MM.1S (cell line): ENCODE measurements around the gene LRMDA.

ENCODE experiments used
- DNase-seq: peaks from one replicate; pipeline ENCODE4 v3.0.0-alpha.2; 2015
- H2AFZ ChIP-seq: fragments of 300-600 bp; sonication (generic); 2 replicates; pipeline ENCODE4 v1.6.0; 2016; ENCODE audit warnings: antibody characterized with exemption, low read length
- H3F3A ChIP-seq: fragments of 300-600 bp; sonication (generic); 2 replicates; pipeline ENCODE4 v1.6.1; 2016; ENCODE audit warnings: mild to moderate bottlenecking, antibody characterized with exemption, low read length, moderate library complexity, mixed read lengths; ENCODE audit not compliant: insufficient read depth
- H3K27ac ChIP-seq: fragments of 300-600 bp; sonication (generic); 2 replicates; pipeline ENCODE4 v1.5.1; 2016; ENCODE audit warnings: mild to moderate bottlenecking, low read length
- H3K27me3 ChIP-seq: fragments of 300-600 bp; sonication (generic); replicated peaks from 2 replicates; pipeline ENCODE4 v1.6.0; 2016; ENCODE audit warnings: low read length; ENCODE audit not compliant: insufficient read depth
- H3K36me3 ChIP-seq: fragments of 300-600 bp; sonication (generic); replicated peaks from 2 replicates; pipeline ENCODE4 v1.6.1; 2016; ENCODE audit warnings: mild to moderate bottlenecking, low read length, mixed read lengths; ENCODE audit not compliant: insufficient read depth
- H3K4me1 ChIP-seq: fragments of 300-600 bp; sonication (generic); 2 replicates; pipeline ENCODE4 v1.6.1; 2016; ENCODE audit warnings: low read length, mixed read lengths
- H3K4me2 ChIP-seq: fragments of 300-600 bp; sonication (generic); 2 replicates; pipeline ENCODE4 v1.6.0; 2016; ENCODE audit warnings: low read depth, low read length
- H3K4me3 ChIP-seq: fragments of 300-600 bp; sonication (generic); 2 replicates; pipeline ENCODE4 v1.5.1; 2016; ENCODE audit warnings: low read length, mixed read lengths
- H3K79me2 ChIP-seq: fragments of 300-600 bp; sonication (generic); 2 replicates; pipeline ENCODE4 v1.6.1; 2016; ENCODE audit warnings: mixed run types, low read length, mixed read lengths
- H3K9ac ChIP-seq: fragments of 300-600 bp; sonication (generic); 2 replicates; pipeline ENCODE4 v1.6.1; 2016; ENCODE audit warnings: low read length, mixed read lengths
- H3K9me2 ChIP-seq: fragments of 300-600 bp; sonication (generic); replicated peaks from 2 replicates; pipeline ENCODE4 v1.6.1; 2016; ENCODE audit warnings: mild to moderate bottlenecking, low read length, mixed read lengths; ENCODE audit not compliant: insufficient read depth
- H3K9me3 ChIP-seq: fragments of 300-600 bp; sonication (generic); replicated peaks from 2 replicates; pipeline ENCODE4 v1.6.1; 2016; ENCODE audit warnings: mild to moderate bottlenecking, low read length, mixed read lengths; ENCODE audit not compliant: insufficient read depth
- H4K20me1 ChIP-seq: fragments of 300-600 bp; sonication (generic); 2 replicates; pipeline ENCODE4 v1.6.1; 2016; ENCODE audit warnings: mild to moderate bottlenecking, low read length, moderate library complexity, mixed read lengths; ENCODE audit not compliant: insufficient read depth
- EZH2 ChIP-seq: fragments of 300-600 bp; sonication (generic); optimal IDR thresholded peaks from 2 replicates; pipeline ENCODE3; 2017; ENCODE audit warnings: low read depth, mild to moderate bottlenecking, antibody characterized with exemption, low read length, mixed read lengths
- EZH2phosphoT487 ChIP-seq: fragments of 300-600 bp; sonication (generic); IDR thresholded peaks from 2 replicates; pipeline ENCODE4 v1.6.1; 2018; ENCODE audit warnings: antibody characterized with exemption, low read length
- TF ChIP-seq, protein P1 (sequence below): fragments of 300-600 bp; sonication (generic); IDR thresholded peaks from 2 replicates; pipeline ENCODE4 v1.5.1; 2016; ENCODE audit warnings: antibody characterized with exemption, low read length, mixed read lengths

The LRMDA gene

DNA sequence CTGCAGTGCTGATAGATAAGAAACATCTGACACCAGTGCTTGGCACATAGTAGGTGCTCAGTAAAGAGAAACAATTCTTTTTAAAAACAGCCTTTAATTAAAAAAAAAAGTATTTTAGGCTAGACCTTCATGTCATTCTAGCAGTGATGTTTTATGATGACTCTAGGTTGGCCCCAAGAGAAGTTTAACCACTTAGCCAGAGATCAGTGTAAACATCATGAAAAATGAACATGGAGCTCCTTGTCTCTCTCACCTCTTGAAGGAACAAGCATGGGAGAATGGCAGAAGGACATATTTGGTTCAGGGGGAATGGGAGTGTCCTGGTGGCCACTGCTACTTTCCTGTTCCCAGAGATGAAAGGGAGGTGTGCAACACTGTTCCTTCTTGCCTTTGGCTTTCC, 641.0 kb downstream of the LRMDA start:
- no peak for TF ChIP-seq EZH2phosphoT487
- no peak for TF ChIP-seq EZH2
- TF ChIP-seq, protein P1, sequence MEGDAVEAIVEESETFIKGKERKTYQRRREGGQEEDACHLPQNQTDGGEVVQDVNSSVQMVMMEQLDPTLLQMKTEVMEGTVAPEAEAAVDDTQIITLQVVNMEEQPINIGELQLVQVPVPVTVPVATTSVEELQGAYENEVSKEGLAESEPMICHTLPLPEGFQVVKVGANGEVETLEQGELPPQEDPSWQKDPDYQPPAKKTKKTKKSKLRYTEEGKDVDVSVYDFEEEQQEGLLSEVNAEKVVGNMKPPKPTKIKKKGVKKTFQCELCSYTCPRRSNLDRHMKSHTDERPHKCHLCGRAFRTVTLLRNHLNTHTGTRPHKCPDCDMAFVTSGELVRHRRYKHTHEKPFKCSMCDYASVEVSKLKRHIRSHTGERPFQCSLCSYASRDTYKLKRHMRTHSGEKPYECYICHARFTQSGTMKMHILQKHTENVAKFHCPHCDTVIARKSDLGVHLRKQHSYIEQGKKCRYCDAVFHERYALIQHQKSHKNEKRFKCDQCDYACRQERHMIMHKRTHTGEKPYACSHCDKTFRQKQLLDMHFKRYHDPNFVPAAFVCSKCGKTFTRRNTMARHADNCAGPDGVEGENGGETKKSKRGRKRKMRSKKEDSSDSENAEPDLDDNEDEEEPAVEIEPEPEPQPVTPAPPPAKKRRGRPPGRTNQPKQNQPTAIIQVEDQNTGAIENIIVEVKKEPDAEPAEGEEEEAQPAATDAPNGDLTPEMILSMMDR: no peak
- no peak overlapping the region for H3K27ac ChIP-seq
- no peak overlapping the region for H3K4me3 ChIP-seq
- H3K36me3 ChIP-seq: no peaks in the 10 kb centered on the region
- DNase-seq: no peak
- no peaks in the 10 kb centered on the region for H3K27me3 ChIP-seq
- H3K4me2 ChIP-seq: no peak overlapping the region
- no peaks in the 10 kb centered on the region for H3K9me3 ChIP-seq
- H3K79me2 ChIP-seq: no peaks in the 10 kb centered on the region
- no peaks in the 10 kb centered on the region for H3F3A ChIP-seq
- no peak overlapping the region for H2AFZ ChIP-seq
- no peaks in the 10 kb centered on the region for H3K4me1 ChIP-seq
- H4K20me1 ChIP-seq: no peaks in the 10 kb centered on the region
- H3K9ac ChIP-seq: no peak overlapping the region
- no peaks in the 10 kb centered on the region for H3K9me2 ChIP-seq

GRCh38 chr10:76073524-76073923, 642.1 kb downstream of the LRMDA start:
- Histone ChIP-seq H3K9me3 (no peaks in the 10 kb centered on the region), H3K4me2 (no peak overlapping the region), H3K36me3 (no peaks in the 10 kb centered on the region), H2AFZ (no peak overlapping the region), H3K9ac (no peak overlapping the region), H3F3A (no peaks in the 10 kb centered on the region), H3K27me3 (no peaks in the 10 kb centered on the region), H3K4me3 (no peak overlapping the region), H3K9me2 (no peaks in the 10 kb centered on the region), H3K79me2 (no peaks in the 10 kb centered on the region), H4K20me1 (no peaks in the 10 kb centered on the region), H3K27ac (no peak overlapping the region), H3K4me1 (no peaks in the 10 kb centered on the region)
- TF ChIP-seq, protein P1: no peak
- no peak for TF ChIP-seq EZH2phosphoT487
- no peak for TF ChIP-seq EZH2
- DNase-seq: no peak

DNA sequence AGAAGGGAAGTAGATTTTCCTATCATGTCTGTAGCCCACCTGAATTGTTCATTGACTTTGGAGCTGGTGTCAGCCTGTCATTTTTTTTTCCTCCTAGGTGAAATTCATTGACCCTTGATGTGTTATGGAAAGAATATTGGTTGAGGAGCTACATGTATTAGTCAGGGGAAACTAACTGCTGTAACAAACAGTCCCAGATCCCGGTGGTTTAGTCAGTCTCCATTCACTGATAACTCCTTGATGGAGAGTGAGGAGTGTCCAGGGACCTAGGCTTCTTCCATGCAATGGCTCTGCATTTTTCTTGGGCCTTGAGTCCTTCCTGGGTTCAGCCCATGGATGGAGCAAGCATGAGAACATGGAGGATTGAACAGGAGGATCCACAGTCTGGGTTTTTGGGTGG, 643.2 kb downstream of the LRMDA start:
- Histone ChIP-seq H3K27me3 (no peaks in the 10 kb centered on the region), H3K79me2 (no peaks in the 10 kb centered on the region), H3F3A (no peaks in the 10 kb centered on the region), H3K9me3 (no peaks in the 10 kb centered on the region), H3K36me3 (no peaks in the 10 kb centered on the region), H4K20me1 (no peaks in the 10 kb centered on the region), H3K4me1 (no peaks in the 10 kb centered on the region), H3K9me2 (no peaks in the 10 kb centered on the region), H3K4me2 (no peak overlapping the region), H3K4me3 (no peak overlapping the region), H3K27ac (no peak overlapping the region), H2AFZ (no peak overlapping the region), H3K9ac (no peak overlapping the region)
- DNase-seq: no peak
- no peak for TF ChIP-seq EZH2phosphoT487
- TF ChIP-seq, protein P1: no peak
- TF ChIP-seq EZH2: no peak
